ENCODE results near the gene MILR1.
"Not testable (repeated sequence)": the region's sequence is repeated elsewhere in the genome, so short reads cannot be mapped to it uniquely, and the experiment has no call there.

MILR1 gene

GRCh38 chr17:64472564-64472963, 23.6 kb downstream of the MILR1 start:
- DNase-seq (ENCODE audit: low read depth) = no peak

GRCh38 chr17:64477849-64478248, 28.9 kb downstream of the MILR1 start:
- DNase-seq (ENCODE audit: low read depth) = no peak

- DNase-seq (ENCODE audit: low read depth) = no peak
Observed at GRCh38 chr17:64480951-64481350, 32.0 kb downstream of the MILR1 start.

GRCh38 chr17:64484380-64484779, 35.5 kb downstream of the MILR1 start:
- no peak for DNase-seq (ENCODE audit: low read depth)

- DNase-seq (ENCODE audit: low read depth) = no peak
Observed at GRCh38 chr17:64488301-64488700, 39.4 kb downstream of the MILR1 start.

- no peak for DNase-seq (ENCODE audit: low read depth)
Observed at GRCh38 chr17:64491034-64491860, 42.3 kb downstream of the MILR1 start.

GRCh38 chr17:64491994-64492393, 43.1 kb downstream of the MILR1 start:
- DNase-seq (ENCODE audit: low read depth) = no peak

- no peak for DNase-seq (ENCODE audit: low read depth)
Observed at GRCh38 chr17:64492481-64493109, 43.7 kb downstream of the MILR1 start.

GRCh38 chr17:64494121-64494520, 45.2 kb downstream of the MILR1 start:
- DNase-seq (ENCODE audit: low read depth) = no peak

GRCh38 chr17:64495300-64495699, 46.4 kb downstream of the MILR1 start:
- DNase-seq (ENCODE audit: low read depth) = not testable (repeated sequence)

GRCh38 chr17:64496348-64496785, 47.5 kb downstream of the MILR1 start:
- DNase-seq (ENCODE audit: low read depth) = no peak

GRCh38 chr17:64496786-64497564, 48.1 kb downstream of the MILR1 start, which contains the start of gene POLG2:
TSS of gene POLG2 (minus strand) at chr17:64497054. CDS start at chr17:64496968, 86 bp downstream.
- peak; percentile 94 for DNase-seq (ENCODE audit: low read depth)

- no peak for DNase-seq (ENCODE audit: low read depth)
Observed at GRCh38 chr17:64497565-64498035, 48.7 kb downstream of the MILR1 start.

GRCh38 chr17:64498308-64499203, 49.6 kb downstream of the MILR1 start:
- no peak for DNase-seq (ENCODE audit: low read depth)

- DNase-seq (ENCODE audit: low read depth) = no peak
Observed at GRCh38 chr17:64499805-64500486, 51.0 kb downstream of the MILR1 start.

- DNase-seq (ENCODE audit: low read depth) = no peak
Observed at GRCh38 chr17:64500487-64500859, 51.6 kb downstream of the MILR1 start.

GRCh38 chr17:64500862-64501765, 52.2 kb downstream of the MILR1 start:
- DNase-seq (ENCODE audit: low read depth) = no peak

- no peak for DNase-seq (ENCODE audit: low read depth)
Observed at GRCh38 chr17:64502021-64502420, 53.1 kb downstream of the MILR1 start.

GRCh38 chr17:64502809-64503208, 53.9 kb downstream of the MILR1 start:
- DNase-seq (ENCODE audit: low read depth) = no peak

- DNase-seq (ENCODE audit: low read depth) = no peak
Observed at GRCh38 chr17:64503341-64503740, 54.4 kb downstream of the MILR1 start.
